ENCODE results near the gene MACROD1. TPM values are rescaled to one million over a fixed set of nuclear protein-coding genes. Genes with fewer than 3 reads are reported as not detected.

The MACROD1 gene
- total RNA-seq, 2 donors from 2014 or later, result 33.5 to 68.2 TPM

DNA sequence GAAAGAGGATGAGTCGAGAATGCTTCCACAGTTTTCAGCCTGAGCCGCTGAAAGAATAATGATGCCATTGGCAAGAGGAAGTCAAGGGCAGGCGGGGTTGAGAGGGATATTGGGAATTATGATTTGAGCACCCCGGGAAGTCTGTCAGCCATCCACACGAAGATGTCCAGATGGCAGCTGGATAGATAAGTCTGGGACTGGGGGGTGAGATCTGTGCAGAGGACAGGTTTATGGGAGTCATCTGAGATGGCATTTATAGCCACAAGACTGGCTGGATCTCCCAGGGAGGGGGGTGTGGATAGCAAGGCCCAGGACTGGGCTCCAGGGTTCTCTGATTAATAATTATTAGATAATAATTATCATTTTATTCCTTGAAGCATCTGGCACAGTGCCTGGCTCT lies 15.0 kb upstream of the MACROD1 start:
- H3K27me3 ChIP-seq (replicated peaks; ENCODE audit: insufficient read depth), result no peaks in the 10 kb centered on the region
- TF ChIP-seq POLR2AphosphoS5 (IDR thresholded peaks at IDR 0.05), result no peak
- no peak for TF ChIP-seq POLR2A (IDR thresholded peaks at IDR 0.05)
- TF ChIP-seq, protein P1, sequence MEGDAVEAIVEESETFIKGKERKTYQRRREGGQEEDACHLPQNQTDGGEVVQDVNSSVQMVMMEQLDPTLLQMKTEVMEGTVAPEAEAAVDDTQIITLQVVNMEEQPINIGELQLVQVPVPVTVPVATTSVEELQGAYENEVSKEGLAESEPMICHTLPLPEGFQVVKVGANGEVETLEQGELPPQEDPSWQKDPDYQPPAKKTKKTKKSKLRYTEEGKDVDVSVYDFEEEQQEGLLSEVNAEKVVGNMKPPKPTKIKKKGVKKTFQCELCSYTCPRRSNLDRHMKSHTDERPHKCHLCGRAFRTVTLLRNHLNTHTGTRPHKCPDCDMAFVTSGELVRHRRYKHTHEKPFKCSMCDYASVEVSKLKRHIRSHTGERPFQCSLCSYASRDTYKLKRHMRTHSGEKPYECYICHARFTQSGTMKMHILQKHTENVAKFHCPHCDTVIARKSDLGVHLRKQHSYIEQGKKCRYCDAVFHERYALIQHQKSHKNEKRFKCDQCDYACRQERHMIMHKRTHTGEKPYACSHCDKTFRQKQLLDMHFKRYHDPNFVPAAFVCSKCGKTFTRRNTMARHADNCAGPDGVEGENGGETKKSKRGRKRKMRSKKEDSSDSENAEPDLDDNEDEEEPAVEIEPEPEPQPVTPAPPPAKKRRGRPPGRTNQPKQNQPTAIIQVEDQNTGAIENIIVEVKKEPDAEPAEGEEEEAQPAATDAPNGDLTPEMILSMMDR (IDR thresholded peaks at IDR 0.05), result no peak
- no peaks in the 10 kb centered on the region for H3K9me3 ChIP-seq
- no peaks in the 10 kb centered on the region for H3K36me3 ChIP-seq
- DNase-seq (ENCODE audit: low spot score), result no peak
- H3K4me1 ChIP-seq (replicated peaks), result no peaks in the 10 kb centered on the region
- intact Hi-C loops (cut with DNase I), result no loop called here
- 53% methylated on average over 5 of the region's 5 CpGs for WGBS
- H3K4me3 ChIP-seq, result no peak overlapping the region
- peak overlapping the region; percentile 59 to 63 for H3K27ac ChIP-seq

DNA sequence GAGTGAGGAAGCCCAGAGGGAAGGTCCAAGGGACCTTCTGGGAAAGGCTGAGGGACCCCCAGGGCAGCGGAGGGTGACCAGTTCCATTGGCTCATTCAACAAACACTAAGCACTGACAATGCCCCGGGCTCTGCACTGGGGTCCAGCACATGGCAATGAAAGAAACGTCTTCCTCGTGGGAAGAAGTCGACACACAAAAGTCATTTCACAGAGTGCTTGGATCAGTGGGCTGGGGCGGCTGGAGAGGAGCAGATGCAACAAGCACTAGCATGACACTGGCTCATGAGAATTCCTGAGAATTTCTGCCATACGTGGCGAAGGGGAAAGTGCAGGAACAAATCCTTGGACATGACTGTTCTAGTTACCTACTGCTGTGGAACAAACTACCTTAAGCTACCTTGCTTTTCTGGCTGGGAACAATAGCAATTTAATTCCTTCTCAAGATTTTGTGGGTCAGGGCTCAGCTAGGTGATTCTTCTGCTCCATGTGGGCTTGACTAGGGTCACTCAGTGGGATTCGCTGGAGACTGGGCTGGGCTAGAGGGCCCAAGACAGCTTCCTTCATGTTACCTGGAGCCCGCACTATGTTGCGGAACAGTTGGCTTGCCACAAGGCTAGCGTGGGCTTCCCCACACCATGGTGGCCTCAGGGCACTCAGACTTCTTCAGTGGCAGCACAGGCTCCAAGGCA lies 13.2 kb upstream of the MACROD1 start:
- Histone ChIP-seq H3K36me3 (no peaks in the 10 kb centered on the region), H3K27me3 (replicated peaks; ENCODE audit: insufficient read depth) (no peaks in the 10 kb centered on the region), H3K4me3 (no peak overlapping the region), H3K4me1 (replicated peaks) (no peaks in the 10 kb centered on the region), H3K9me3 (no peaks in the 10 kb centered on the region), H3K27ac (no peak overlapping the region)
- intact Hi-C loops (cut with DNase I), result no loop called here
- 93% methylated on average over 12 of the region's 12 CpGs for WGBS
- no peak for DNase-seq (ENCODE audit: low spot score)
- no peak for TF ChIP-seq POLR2AphosphoS5 (IDR thresholded peaks at IDR 0.05)
- no peak for TF ChIP-seq POLR2A (IDR thresholded peaks at IDR 0.05)
- TF ChIP-seq, protein P1 (IDR thresholded peaks at IDR 0.05), result no peak

DNA sequence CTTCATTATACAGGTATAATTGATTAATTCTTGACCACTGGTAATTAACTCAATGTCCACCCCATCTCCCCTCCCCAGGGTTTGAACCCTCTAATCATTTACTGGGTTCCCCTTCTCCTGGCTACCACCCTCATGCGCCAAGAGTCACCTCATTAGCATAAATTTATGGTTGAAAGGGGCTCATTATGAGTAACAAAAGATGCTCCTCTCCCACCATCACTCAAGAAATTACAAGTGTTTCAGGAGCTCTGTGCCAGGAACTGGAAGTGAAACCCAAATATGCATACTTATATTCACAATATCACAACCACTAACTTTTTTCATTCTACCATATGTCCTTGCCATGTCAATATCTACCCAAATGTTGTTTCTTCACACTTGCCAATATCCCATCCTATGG lies 12.3 kb upstream of the MACROD1 start:
- Histone ChIP-seq H3K4me3 (no peak overlapping the region), H3K4me1 (replicated peaks) (no peaks in the 10 kb centered on the region), H3K27ac (no peak overlapping the region), H3K27me3 (replicated peaks; ENCODE audit: insufficient read depth) (no peaks in the 10 kb centered on the region), H3K36me3 (no peaks in the 10 kb centered on the region), H3K9me3 (no peaks in the 10 kb centered on the region)
- WGBS, result 97% methylated on average over 1 of the region's 1 CpG
- DNase-seq (ENCODE audit: low spot score), result no peak
- intact Hi-C loops (cut with DNase I), result no loop called here
- TF ChIP-seq POLR2AphosphoS5 (IDR thresholded peaks at IDR 0.05), result no peak

DNA sequence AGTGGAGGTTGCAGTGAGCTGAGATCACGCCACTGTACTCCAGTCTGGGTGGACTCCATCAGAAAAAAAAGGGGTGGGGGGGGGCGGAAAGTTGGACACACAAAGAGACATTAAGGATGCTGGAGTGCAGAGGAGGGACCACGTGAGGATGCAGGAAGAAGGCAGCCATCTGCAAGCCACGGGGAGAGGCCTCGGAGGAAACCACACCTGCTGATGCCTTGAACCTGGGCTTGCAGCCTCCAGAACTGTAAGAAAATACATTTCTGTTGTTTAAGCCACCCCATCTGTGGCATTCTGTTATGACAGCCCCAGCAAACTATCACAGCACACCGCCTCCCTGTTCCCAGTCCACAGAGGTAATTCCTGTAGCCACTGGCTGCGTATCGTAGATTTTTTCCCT lies 10.8 kb upstream of the MACROD1 start:
- 82% methylated on average over 8 of the region's 8 CpGs for WGBS
- TF ChIP-seq, protein P1 (IDR thresholded peaks at IDR 0.05), result no peak
- no peak for TF ChIP-seq POLR2AphosphoS5 (IDR thresholded peaks at IDR 0.05)
- TF ChIP-seq POLR2A (IDR thresholded peaks at IDR 0.05), result no peak
- intact Hi-C loops (cut with DNase I), result no loop called here

DNA sequence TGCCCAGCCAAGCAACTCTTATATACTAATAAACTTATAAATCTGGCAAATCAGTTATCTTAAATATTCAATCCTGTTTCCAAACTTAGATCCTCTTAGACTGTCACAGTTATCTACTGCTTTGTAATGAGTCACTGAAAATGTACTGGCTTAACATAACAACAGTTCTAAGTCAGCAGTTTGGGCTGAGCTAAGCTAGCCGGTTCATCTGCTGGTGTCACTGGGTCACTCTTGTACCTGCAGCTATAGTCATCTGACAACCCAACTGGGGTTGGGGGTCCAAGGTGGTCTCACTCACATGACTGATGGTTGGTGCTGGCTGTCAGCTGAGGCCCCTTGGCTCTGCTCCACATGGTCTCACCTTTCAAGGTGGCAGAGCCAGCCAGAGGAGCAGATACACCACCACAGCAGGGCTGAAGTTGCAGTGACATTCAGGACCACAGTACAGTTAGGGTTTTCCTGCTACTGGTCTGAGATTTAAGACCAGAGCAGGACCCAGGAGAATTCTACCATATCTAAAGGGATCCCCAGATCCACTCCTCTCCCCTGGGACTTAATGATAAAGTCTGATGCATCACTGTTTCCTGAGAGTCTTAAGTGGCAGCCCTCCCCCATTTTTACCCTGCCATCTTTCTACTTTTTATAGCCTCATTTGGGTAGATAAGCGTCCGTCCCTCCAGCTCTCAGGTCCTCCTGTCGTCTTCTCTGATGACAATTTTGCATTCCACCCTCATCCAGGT lies 7.9 kb upstream of the MACROD1 start:
- Histone ChIP-seq H3K27me3 (replicated peaks; ENCODE audit: insufficient read depth) (no peaks in the 10 kb centered on the region), H3K4me1 (replicated peaks) (no peaks in the 10 kb centered on the region), H3K27ac (no peak overlapping the region), H3K36me3 (no peaks in the 10 kb centered on the region), H3K4me3 (no peak overlapping the region), H3K9me3 (no peaks in the 10 kb centered on the region)
- WGBS, result 82% methylated on average over 4 of the region's 4 CpGs
- intact Hi-C loops (cut with DNase I), result no loop called here
- no peak for DNase-seq (ENCODE audit: low spot score)
- TF ChIP-seq, protein P1 (IDR thresholded peaks at IDR 0.05), result no peak
- TF ChIP-seq POLR2AphosphoS5 (IDR thresholded peaks at IDR 0.05) (no peak), POLR2A (IDR thresholded peaks at IDR 0.05) (no peak)

More for the DNA sequence above, 10.8 kb upstream of the MACROD1 start:
- no peak overlapping the region for H3K27ac ChIP-seq
- no peak for DNase-seq (ENCODE audit: low spot score)
- no peaks in the 10 kb centered on the region for H3K9me3 ChIP-seq
- H3K4me3 ChIP-seq, result no peak overlapping the region
- H3K27me3 ChIP-seq (replicated peaks; ENCODE audit: insufficient read depth), result no peaks in the 10 kb centered on the region
- H3K36me3 ChIP-seq, result no peaks in the 10 kb centered on the region
- H3K4me1 ChIP-seq (replicated peaks), result no peaks in the 10 kb centered on the region

All from prostate gland (tissue), 2 donors.